Neural cell (in vitro differentiated cells): Measurements from ENCODE around the gene MRPS18A. TPM values are rescaled to one million over a fixed set of nuclear protein-coding genes. Genes with fewer than 3 reads are reported as not detected.
A peak's percentile ranks its signal among the peaks of the same experiment; 100 is the strongest.

Experiments
- H2AFZ ChIP-seq: fragments of 200-600, 300-800 bp; sonication (generic), shearing (Covaris generic); 2 replicates; pipeline ENCODE4 v1.6.0; 2014; ENCODE audit warnings: low read depth, mild to moderate bottlenecking, antibody characterized with exemption, low read length, moderate library complexity
- H3F3A ChIP-seq: fragments of 200-600 bp; shearing (Covaris generic); 2 replicates; pipeline ENCODE4 v1.6.1; 2016; ENCODE audit warnings: mild to moderate bottlenecking, moderate library complexity, mixed read lengths, antibody characterized with exemption, low read length; ENCODE audit not compliant: insufficient read depth, poor library complexity, severe bottlenecking
- H3K27ac ChIP-seq: fragments of 200-600, 300-800 bp; sonication (generic), shearing (Covaris generic); 2 replicates; pipeline ENCODE4 v1.5.1; 2014; ENCODE audit warnings: mild to moderate bottlenecking, low read length, moderate library complexity
- H3K27me3 ChIP-seq: fragments of 300-800, 200-600 bp; sonication (generic), shearing (Covaris generic); 2 replicates; pipeline ENCODE4 v1.6.0; 2014; ENCODE audit warnings: mild to moderate bottlenecking, low read depth, low read length, moderate library complexity; ENCODE audit not compliant: insufficient read depth
- H3K36me3 ChIP-seq: fragments of 300-800, 200-600 bp; sonication (generic), shearing (Covaris generic); 2 replicates; pipeline ENCODE4 v1.5.1; 2014; ENCODE audit warnings: mild to moderate bottlenecking, antibody characterized with exemption, low read length, moderate library complexity; ENCODE audit not compliant: insufficient read depth
- H3K4me2 ChIP-seq: fragments of 300-800, 200-600 bp; sonication (generic), shearing (Covaris generic); 2 replicates; pipeline ENCODE4 v1.6.0; 2014; ENCODE audit warnings: mild to moderate bottlenecking, low read length
- H3K4me3 ChIP-seq: fragments of 300-800, 200-600 bp; sonication (generic), shearing (Covaris generic); 2 replicates; pipeline ENCODE4 v1.5.1; 2014; ENCODE audit warnings: mild to moderate bottlenecking, low read length, moderate library complexity
- H3K79me2 ChIP-seq: fragments of 200-600 bp; shearing (Covaris generic); replicated peaks from 2 replicates; pipeline ENCODE4 v1.6.0; 2014; ENCODE audit warnings: mild to moderate bottlenecking, low read length, moderate library complexity; ENCODE audit not compliant: insufficient read depth
- H3K9ac ChIP-seq: fragments of 300-800, 200-600 bp; sonication (generic), shearing (Covaris generic); 2 replicates; pipeline ENCODE4 v1.6.1; 2016; ENCODE audit warnings: mild to moderate bottlenecking, low read length, mixed read lengths
- H3K9me2 ChIP-seq: fragments of 200-600 bp; shearing (Covaris generic); 2 replicates; pipeline ENCODE4 v1.6.1; 2016; ENCODE audit warnings: mild to moderate bottlenecking, low read length, mixed read lengths; ENCODE audit not compliant: insufficient read depth
- H3K9me3 ChIP-seq: fragments of 200-600, 300-800 bp; sonication (generic), shearing (Covaris generic); 2 replicates; pipeline ENCODE4 v1.6.1; 2016; ENCODE audit warnings: mild to moderate bottlenecking, mixed run types, low read length, moderate library complexity, mixed read lengths
- H4K20me1 ChIP-seq: fragments of 200-600 bp; shearing (Covaris generic); 2 replicates; pipeline ENCODE4 v1.6.1; 2016; ENCODE audit warnings: mild to moderate bottlenecking, mixed run types; ENCODE audit not compliant: insufficient read depth
- EP300 ChIP-seq: fragments of 450-650 bp; conservative IDR thresholded peaks from 2 replicates; pipeline ENCODE4 v1.6.1; 2014; ENCODE audit warnings: antibody characterized with exemption, mild to moderate bottlenecking, moderate library complexity; ENCODE audit not compliant: poor library complexity, severe bottlenecking
- EZH2 ChIP-seq: fragments of 200-600, 300-800 bp; shearing (Covaris generic), sonication (generic); IDR thresholded peaks from 2 replicates; pipeline ENCODE4 v1.6.1; 2014; ENCODE audit warnings: antibody characterized with exemption, low read length, borderline replicate concordance, mild to moderate bottlenecking; ENCODE audit not compliant: insufficient read depth, poor library complexity, severe bottlenecking
- MXI1 ChIP-seq: fragments of 450-650 bp; conservative IDR thresholded peaks from 2 replicates; pipeline ENCODE4 v1.6.1; 2014; ENCODE audit warnings: antibody characterized with exemption, mild to moderate bottlenecking; ENCODE audit not compliant: poor library complexity, severe bottlenecking
- POLR2AphosphoS5 ChIP-seq: IDR thresholded peaks from 2 replicates; pipeline ENCODE4 v1.6.1; 2012
- RAD21 ChIP-seq: fragments of 450-650 bp; conservative IDR thresholded peaks from 2 replicates; pipeline ENCODE4 v1.6.1; 2014; ENCODE audit warnings: antibody characterized with exemption, mild to moderate bottlenecking, moderate library complexity
- SMC3 ChIP-seq: fragments of 450-650 bp; conservative IDR thresholded peaks from 2 replicates; pipeline ENCODE4 v1.6.1; 2014; ENCODE audit warnings: antibody characterized with exemption, mild to moderate bottlenecking, moderate library complexity; ENCODE audit not compliant: poor library complexity
- TAF1 ChIP-seq: IDR thresholded peaks from 2 replicates; pipeline ENCODE4 v1.6.1; 2012; ENCODE audit warnings: low read depth
- polyA plus RNA-seq: library from polyadenylated mRNA; depleted of rRNA; stranded (reverse); fragments of >200 nt; gene quantifications from 2 replicates; pipeline ENCODE4 v1.2.3, GENCODE V29; 2014
- TF ChIP-seq, protein P1 (sequence below): IDR thresholded peaks from 2 replicates; pipeline ENCODE4 v1.6.1; 2012; ENCODE audit warnings: borderline replicate concordance
- TF ChIP-seq, protein P2 (sequence below): fragments of 450-650 bp; IDR thresholded peaks from 2 replicates; pipeline ENCODE4 v1.5.1; 2014; ENCODE audit warnings: antibody characterized with exemption, mild to moderate bottlenecking, moderate library complexity; ENCODE audit not compliant: poor library complexity, severe bottlenecking

MRPS18A gene
- polyA plus RNA-seq, 1 donor from 2014 or later: 39.6 TPM

DNA sequence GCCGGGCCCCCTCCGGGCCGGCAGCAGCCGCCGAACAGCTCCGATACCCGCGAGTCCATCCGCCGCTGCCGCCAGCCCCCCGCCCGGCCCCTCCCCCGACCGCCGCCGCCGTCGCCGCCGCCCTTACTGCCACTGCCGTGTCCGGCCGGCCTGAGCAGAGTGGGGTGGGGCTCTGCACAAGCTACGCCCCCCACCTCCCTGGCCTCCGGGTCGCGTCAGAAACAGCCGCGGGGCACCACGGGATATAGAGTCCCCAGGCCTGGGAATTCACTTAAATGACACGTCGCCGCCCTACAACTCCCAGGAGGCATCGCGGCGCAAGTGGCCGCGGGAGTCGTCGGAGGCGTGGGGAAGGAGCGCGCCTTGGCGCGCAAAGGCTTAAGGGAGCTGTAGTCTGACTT is 58.5 kb downstream of the MRPS18A start, which contains the start of gene GTPBP2:
GTPBP2 (minus strand) TSS at position 161 of the 401 bp plus-strand sequence; CDS start at position 59, 102 bp downstream.
- Histone ChIP-seq H3K9me2 (no peaks in the 10 kb centered on the region), H4K20me1 (no peaks in the 10 kb centered on the region), H3K27me3 (no peaks in the 10 kb centered on the region), H3K36me3 (no peaks in the 10 kb centered on the region), H3K79me2 (peaks cover 9% of the 10 kb centered on the region), H3K4me2 (peak within 1 kb of the TSS; percentile 95), H3K9me3 (no peaks in the 10 kb centered on the region), H3F3A (no peaks in the 10 kb centered on the region), H3K27ac (peak within 1 kb of the TSS; percentile 80), H2AFZ (peak within 1 kb of the TSS; percentile 86), H3K9ac (peak within 1 kb of the TSS; percentile 86), H3K4me3 (peak within 1 kb of the TSS; percentile 82)
- TF ChIP-seq RAD21: no peak
- TF ChIP-seq MXI1: peak; percentile 56

DNA sequence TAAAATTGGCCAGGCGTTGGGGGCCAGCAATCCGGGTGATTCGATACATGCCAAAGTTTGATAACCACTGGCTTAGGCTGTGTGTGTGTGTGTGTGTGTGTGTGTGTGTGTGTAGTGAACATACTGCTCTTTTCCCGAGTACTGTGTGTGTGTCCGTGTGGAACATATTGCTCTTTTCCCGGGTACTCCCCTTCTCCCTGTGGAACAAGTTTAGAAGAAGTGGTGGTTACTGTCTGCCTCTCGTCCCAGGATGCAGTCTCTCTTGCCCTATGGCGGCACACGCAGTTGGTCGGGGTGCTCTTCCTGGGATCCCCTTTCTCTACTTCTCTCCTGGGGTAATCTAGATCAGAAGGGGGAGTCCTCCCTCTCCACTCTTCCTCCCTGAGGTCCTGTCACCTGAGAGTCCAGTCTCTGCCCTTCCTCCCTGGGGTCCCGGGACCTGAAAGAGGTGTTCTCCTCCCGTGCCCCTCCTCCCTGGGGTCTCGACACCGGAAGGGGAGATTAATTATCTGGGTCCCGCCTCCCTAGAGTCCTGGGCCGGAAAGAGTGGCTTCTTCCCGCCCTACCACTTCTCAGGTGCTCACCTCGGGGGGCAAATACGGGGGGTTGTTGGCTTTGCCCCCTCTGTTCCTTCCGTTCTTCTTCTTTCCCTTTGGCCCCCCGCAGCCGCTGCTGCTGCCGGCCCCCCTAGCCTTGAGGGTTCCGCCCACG is 59.0 kb downstream of the MRPS18A start:
- H3K27me3 ChIP-seq: no peaks in the 10 kb centered on the region
- peak overlapping the region; percentile 55 for H3K27ac ChIP-seq
- no peak overlapping the region for H2AFZ ChIP-seq
- no peaks in the 10 kb centered on the region for H3K9me2 ChIP-seq
- H3K9ac ChIP-seq: peak overlapping the region; percentile 86
- peak overlapping the region; percentile 82 for H3K4me3 ChIP-seq
- TF ChIP-seq MXI1: peak; percentile 11
- TF ChIP-seq, protein P1, sequence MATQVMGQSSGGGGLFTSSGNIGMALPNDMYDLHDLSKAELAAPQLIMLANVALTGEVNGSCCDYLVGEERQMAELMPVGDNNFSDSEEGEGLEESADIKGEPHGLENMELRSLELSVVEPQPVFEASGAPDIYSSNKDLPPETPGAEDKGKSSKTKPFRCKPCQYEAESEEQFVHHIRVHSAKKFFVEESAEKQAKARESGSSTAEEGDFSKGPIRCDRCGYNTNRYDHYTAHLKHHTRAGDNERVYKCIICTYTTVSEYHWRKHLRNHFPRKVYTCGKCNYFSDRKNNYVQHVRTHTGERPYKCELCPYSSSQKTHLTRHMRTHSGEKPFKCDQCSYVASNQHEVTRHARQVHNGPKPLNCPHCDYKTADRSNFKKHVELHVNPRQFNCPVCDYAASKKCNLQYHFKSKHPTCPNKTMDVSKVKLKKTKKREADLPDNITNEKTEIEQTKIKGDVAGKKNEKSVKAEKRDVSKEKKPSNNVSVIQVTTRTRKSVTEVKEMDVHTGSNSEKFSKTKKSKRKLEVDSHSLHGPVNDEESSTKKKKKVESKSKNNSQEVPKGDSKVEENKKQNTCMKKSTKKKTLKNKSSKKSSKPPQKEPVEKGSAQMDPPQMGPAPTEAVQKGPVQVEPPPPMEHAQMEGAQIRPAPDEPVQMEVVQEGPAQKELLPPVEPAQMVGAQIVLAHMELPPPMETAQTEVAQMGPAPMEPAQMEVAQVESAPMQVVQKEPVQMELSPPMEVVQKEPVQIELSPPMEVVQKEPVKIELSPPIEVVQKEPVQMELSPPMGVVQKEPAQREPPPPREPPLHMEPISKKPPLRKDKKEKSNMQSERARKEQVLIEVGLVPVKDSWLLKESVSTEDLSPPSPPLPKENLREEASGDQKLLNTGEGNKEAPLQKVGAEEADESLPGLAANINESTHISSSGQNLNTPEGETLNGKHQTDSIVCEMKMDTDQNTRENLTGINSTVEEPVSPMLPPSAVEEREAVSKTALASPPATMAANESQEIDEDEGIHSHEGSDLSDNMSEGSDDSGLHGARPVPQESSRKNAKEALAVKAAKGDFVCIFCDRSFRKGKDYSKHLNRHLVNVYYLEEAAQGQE: no peak
- peaks cover 9% of the 10 kb centered on the region for H3K79me2 ChIP-seq
- H4K20me1 ChIP-seq: no peaks in the 10 kb centered on the region
- H3K4me2 ChIP-seq: peak overlapping the region; percentile 95
- no peaks in the 10 kb centered on the region for H3F3A ChIP-seq
- H3K9me3 ChIP-seq: no peaks in the 10 kb centered on the region
- no peaks in the 10 kb centered on the region for H3K36me3 ChIP-seq

DNA sequence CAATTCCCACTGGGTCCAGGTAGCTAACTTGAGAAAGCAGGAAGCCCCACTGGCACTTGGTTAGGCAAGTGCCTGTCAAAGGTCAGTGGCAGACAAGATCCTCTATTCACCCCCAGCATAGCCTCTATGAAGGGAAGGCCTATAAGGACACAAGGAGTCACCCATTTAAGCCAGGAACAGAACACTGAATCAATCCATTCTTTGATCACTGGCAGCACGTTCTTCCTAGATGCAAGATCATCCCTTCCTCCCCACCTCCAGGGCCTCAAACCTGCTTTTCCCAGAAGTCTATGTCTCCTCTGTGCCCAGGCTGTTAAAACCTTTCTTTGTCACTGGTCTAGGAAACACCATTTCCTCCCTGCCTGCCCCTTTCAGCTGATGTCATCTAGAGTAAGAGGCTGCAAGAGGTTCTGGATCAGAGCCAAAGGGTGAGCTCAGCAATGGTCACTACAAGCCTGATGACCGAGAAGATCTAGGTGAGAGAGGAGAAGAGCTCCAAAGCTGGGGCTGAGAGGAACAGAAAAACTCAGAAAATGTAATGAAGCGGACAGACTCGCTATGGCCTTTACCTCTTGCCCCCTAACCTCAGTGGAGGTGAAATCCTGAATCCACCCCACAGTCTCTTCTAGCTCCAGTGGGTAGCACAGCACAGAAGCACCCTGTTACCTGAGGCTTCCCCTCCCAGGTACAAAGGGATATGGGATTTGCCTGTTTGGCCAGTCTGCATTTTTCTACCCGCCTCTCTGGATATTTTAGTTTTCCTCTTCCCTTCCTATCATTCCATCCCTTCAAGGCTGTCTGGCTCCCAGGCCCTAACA is 60.4 kb downstream of the MRPS18A start:
- Histone ChIP-seq H3K9me2 (no peaks in the 10 kb centered on the region), H3K4me3 (peak overlapping the region; percentile 7), H3K9ac (no peak overlapping the region), H3K79me2 (peaks cover 9% of the 10 kb centered on the region), H3F3A (no peaks in the 10 kb centered on the region), H3K9me3 (no peaks in the 10 kb centered on the region), H3K27ac (no peak overlapping the region), H4K20me1 (no peaks in the 10 kb centered on the region), H3K36me3 (no peaks in the 10 kb centered on the region), H3K27me3 (no peaks in the 10 kb centered on the region), H2AFZ (no peak overlapping the region), H3K4me2 (no peak overlapping the region)
- no peak for TF ChIP-seq EP300
- TF ChIP-seq, protein P2, sequence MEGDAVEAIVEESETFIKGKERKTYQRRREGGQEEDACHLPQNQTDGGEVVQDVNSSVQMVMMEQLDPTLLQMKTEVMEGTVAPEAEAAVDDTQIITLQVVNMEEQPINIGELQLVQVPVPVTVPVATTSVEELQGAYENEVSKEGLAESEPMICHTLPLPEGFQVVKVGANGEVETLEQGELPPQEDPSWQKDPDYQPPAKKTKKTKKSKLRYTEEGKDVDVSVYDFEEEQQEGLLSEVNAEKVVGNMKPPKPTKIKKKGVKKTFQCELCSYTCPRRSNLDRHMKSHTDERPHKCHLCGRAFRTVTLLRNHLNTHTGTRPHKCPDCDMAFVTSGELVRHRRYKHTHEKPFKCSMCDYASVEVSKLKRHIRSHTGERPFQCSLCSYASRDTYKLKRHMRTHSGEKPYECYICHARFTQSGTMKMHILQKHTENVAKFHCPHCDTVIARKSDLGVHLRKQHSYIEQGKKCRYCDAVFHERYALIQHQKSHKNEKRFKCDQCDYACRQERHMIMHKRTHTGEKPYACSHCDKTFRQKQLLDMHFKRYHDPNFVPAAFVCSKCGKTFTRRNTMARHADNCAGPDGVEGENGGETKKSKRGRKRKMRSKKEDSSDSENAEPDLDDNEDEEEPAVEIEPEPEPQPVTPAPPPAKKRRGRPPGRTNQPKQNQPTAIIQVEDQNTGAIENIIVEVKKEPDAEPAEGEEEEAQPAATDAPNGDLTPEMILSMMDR: no peak
- TF ChIP-seq RAD21: no peak
- no peak for TF ChIP-seq POLR2AphosphoS5
- TF ChIP-seq TAF1: no peak
- TF ChIP-seq, protein P1: no peak
- no peak for TF ChIP-seq EZH2
- TF ChIP-seq MXI1: no peak
- TF ChIP-seq SMC3: no peak
